GM23338 (cell line): ENCODE data around the gene IFITM1. TPM values are rescaled to one million over a fixed set of nuclear protein-coding genes. Genes with fewer than 3 reads are reported as not detected.

Experiments used
- ATAC-seq: fragments of 200-7000 bp; cut with Tn5 transposase; 3 replicates; pipeline ENCODE4 v1.9.1; 2020
- DNase-seq: peaks from one replicate; pipeline ENCODE4 v3.0.0-alpha.2; 2015; ENCODE audit warnings: low spot score
- H2AFZ ChIP-seq: fragments of 200-600 bp; sonication (generic); 2 replicates; pipeline ENCODE4 v1.8.0; 2016; ENCODE audit warnings: antibody characterized with exemption, mild to moderate bottlenecking, moderate library complexity
- H3F3A ChIP-seq: fragments of 200-600 bp; sonication (generic); replicated peaks from 2 replicates; pipeline ENCODE4 v1.8.0; 2017; ENCODE audit warnings: antibody characterized with exemption, mixed run types, low read depth
- H3K27ac ChIP-seq: fragments of 200-600 bp; sonication (generic); 2 replicates; pipeline ENCODE4 v1.6.1; 2016; ENCODE audit warnings: low read depth
- H3K27me3 ChIP-seq: fragments of 200-600 bp; sonication (generic); 2 replicates; pipeline ENCODE4 v1.8.0; 2016; ENCODE audit warnings: mild to moderate bottlenecking, mixed run types, moderate library complexity; ENCODE audit not compliant: insufficient read depth
- H3K36me3 ChIP-seq: fragments of 200-600 bp; sonication (generic); 2 replicates; pipeline ENCODE4 v1.8.0; 2016; ENCODE audit warnings: mild to moderate bottlenecking; ENCODE audit not compliant: insufficient read depth
- H3K4me1 ChIP-seq: fragments of 200-600 bp; sonication (generic); 2 replicates; pipeline ENCODE4 v1.8.0; 2016; ENCODE audit warnings: mild to moderate bottlenecking, moderate library complexity; ENCODE audit not compliant: insufficient read depth
- H3K4me2 ChIP-seq: fragments of 200-600 bp; sonication (generic); 2 replicates; pipeline ENCODE4 v1.7.1; 2017; ENCODE audit warnings: mixed run types
- H3K4me3 ChIP-seq: fragments of 200-600 bp; sonication (generic); 2 replicates; pipeline ENCODE4 v1.6.1; 2016; ENCODE audit warnings: mixed run types
- H3K79me2 ChIP-seq: fragments of 200-600 bp; sonication (generic); replicated peaks from 2 replicates; pipeline ENCODE4 v1.8.0; 2017; ENCODE audit warnings: mild to moderate bottlenecking; ENCODE audit not compliant: insufficient read depth
- H3K9me2 ChIP-seq: fragments of 200-600 bp; sonication (generic); 2 replicates; pipeline ENCODE4 v1.8.0; 2017; ENCODE audit not compliant: insufficient read depth
- H4K20me1 ChIP-seq: fragments of 200-600 bp; sonication (generic); replicated peaks from 2 replicates; pipeline ENCODE4 v1.8.0; 2017; ENCODE audit warnings: mild to moderate bottlenecking; ENCODE audit not compliant: insufficient read depth
- H3K27ac Mint-ChIP-seq: 2 replicates; pipeline ENCODE4 v1.8.0; 2020; ENCODE audit warnings: inconsistent platforms, mild to moderate bottlenecking, moderate library complexity, mixed read lengths
- H3K27me3 Mint-ChIP-seq: 3 replicates; pipeline ENCODE4 v1.8.0; 2022; ENCODE audit warnings: low read depth, mild to moderate bottlenecking, moderate library complexity, mixed read lengths, inconsistent platforms; ENCODE audit not compliant: insufficient read depth, poor library complexity
- H3K36me3 Mint-ChIP-seq: 3 replicates; pipeline ENCODE4 v1.8.0; 2021; ENCODE audit warnings: low read depth, mild to moderate bottlenecking, inconsistent platforms, moderate library complexity, mixed read lengths
- H3K4me1 Mint-ChIP-seq: 3 replicates; pipeline ENCODE4 v1.8.0; 2020; ENCODE audit warnings: mild to moderate bottlenecking, inconsistent platforms, mixed read lengths
- H3K4me3 Mint-ChIP-seq: 3 replicates; pipeline ENCODE4 v1.8.0; 2021; ENCODE audit warnings: moderate library complexity, mild to moderate bottlenecking, inconsistent platforms, mixed read lengths
- H3K9me3 Mint-ChIP-seq: 3 replicates; pipeline ENCODE4 v1.8.0; 2020; ENCODE audit warnings: moderate library complexity, mild to moderate bottlenecking, inconsistent platforms, mixed read lengths
- ETS1 ChIP-seq: IDR thresholded peaks from 2 replicates; pipeline ENCODE4 v1.6.1; 2016; ENCODE audit warnings: antibody characterized with exemption
- EZH2 ChIP-seq: fragments of 200-600 bp; sonication (generic); IDR thresholded peaks from one replicate; pipeline ENCODE4 v1.8.0; 2017; ENCODE audit warnings: antibody characterized with exemption, mild to moderate bottlenecking, low read depth; ENCODE audit not compliant: unreplicated experiment
- EZH2phosphoT487 ChIP-seq: fragments of 200-600 bp; sonication (generic); IDR thresholded peaks from one replicate; pipeline ENCODE4 v1.8.1; 2018; ENCODE audit warnings: antibody characterized with exemption; ENCODE audit not compliant: unreplicated experiment
- NANOG ChIP-seq: IDR thresholded peaks from 2 replicates; pipeline ENCODE4 v1.6.1; 2016; ENCODE audit warnings: antibody characterized with exemption, borderline replicate concordance
- ZNF114 ChIP-seq: fragments of 250-450 bp; sonication (Bioruptor Pico); IDR thresholded peaks from 2 replicates; pipeline ENCODE4 v1.5.0; 2020; ENCODE audit warnings: mild to moderate bottlenecking, moderate library complexity
- ZNF331 ChIP-seq: fragments of 250-450 bp; sonication (Bioruptor Pico); IDR thresholded peaks from 2 replicates; pipeline ENCODE4 v1.5.0; 2020; ENCODE audit warnings: low read depth, mild to moderate bottlenecking, moderate library complexity
- ZNF462 ChIP-seq: fragments of 250-450 bp; sonication (Bioruptor Pico); IDR thresholded peaks from 2 replicates; pipeline ENCODE4 v1.5.0; 2020; ENCODE audit warnings: mild to moderate bottlenecking, moderate library complexity
- polyA plus RNA-seq: library from polyadenylated mRNA; unstranded; fragments of >200 nt; fragmentation: Nextera tagmentation; extraction: Ambion mirVana; gene quantifications from 2 replicates; pipeline ENCODE4 v1.2.1, GENCODE V29; 2016
- total RNA-seq: library from RNA; depleted of rRNA; stranded (reverse); fragments of >200 nt; shearing (Covaris generic); gene quantifications from 2 replicates; pipeline ENCODE4 v1.2.3, GENCODE V29; 2014

Gene IFITM1
- total and polyA plus RNA-seq, 2 experiments from 2014 or later = 396 to 1,194 TPM

- peak within 1 kb of the TSS; percentile 81 for H3K4me2 ChIP-seq
- H4K20me1 ChIP-seq = no peaks in the 10 kb centered on the region
- H3K4me3 Mint-ChIP-seq = peak within 1 kb of the TSS; percentile 75
- peaks cover 27% of the 10 kb centered on the region for H3K27me3 Mint-ChIP-seq
- no peak within 1 kb of the TSS for H3K27ac Mint-ChIP-seq
- H3K36me3 ChIP-seq = no peaks in the 10 kb centered on the region
- no peak within 1 kb of the TSS for H3K27ac ChIP-seq
- no peaks in the 10 kb centered on the region for H3K9me2 ChIP-seq
- peaks cover 2% of the 10 kb centered on the region; the same call in 1 of the 3 replicates for H3K9me3 Mint-ChIP-seq
- DNase-seq (no peak), ATAC-seq (peak; percentile 18)
- TF ChIP-seq EZH2phosphoT487 (peak; percentile 42), ZNF114 (CRISPR knock-in tag) (no peak), EZH2 (peak; percentile 79)
- peaks cover 11% of the 10 kb centered on the region; the same call in 2 of the 3 replicates for H3K36me3 Mint-ChIP-seq
- H3K4me3 ChIP-seq = peak within 1 kb of the TSS; percentile 62
- peak within 1 kb of the TSS; percentile 85; the same call in 1 of the 2 replicates for H2AFZ ChIP-seq
- H3K27me3 ChIP-seq = peaks cover 26% of the 10 kb centered on the region
- no peaks in the 10 kb centered on the region; the same call in 1 of the 2 replicates for H3K4me1 ChIP-seq
- peaks cover 28% of the 10 kb centered on the region for H3K4me1 Mint-ChIP-seq
- H3K79me2 ChIP-seq = no peaks in the 10 kb centered on the region
- H3F3A ChIP-seq = peaks cover 6% of the 10 kb centered on the region; the same call in 1 of the 2 replicates
Measured at GRCh38 chr11:288478-289397, 25.1 kb upstream of the IFITM1 start, which contains the start of gene PGGHG. Gene PGGHG (plus strand): TSS chr11:289126. CDS start chr11:289817, 691 bp downstream.

- H3K4me1 ChIP-seq = no peaks in the 10 kb centered on the region; the same call in 1 of the 2 replicates
- DNase-seq = no peak
- peaks cover 26% of the 10 kb centered on the region for H3K27me3 ChIP-seq
- peaks cover 2% of the 10 kb centered on the region; the same call in 1 of the 3 replicates for H3K9me3 Mint-ChIP-seq
- H3K4me3 Mint-ChIP-seq = peak overlapping the region; percentile 71
- no peaks in the 10 kb centered on the region for H3K36me3 ChIP-seq
- peak overlapping the region; percentile 76 for H3K4me2 ChIP-seq
- no peaks in the 10 kb centered on the region for H4K20me1 ChIP-seq
- peak overlapping the region; percentile 44; the same call in 1 of the 2 replicates for H3K4me3 ChIP-seq
- H2AFZ ChIP-seq = no peak overlapping the region
- no peak for ATAC-seq
- TF ChIP-seq ZNF331 (CRISPR knock-in tag) (no peak), EZH2phosphoT487 (no peak), NANOG (no peak), ETS1 (no peak), ZNF462 (CRISPR knock-in tag) (no peak)
- peaks cover 11% of the 10 kb centered on the region; the same call in 2 of the 3 replicates for H3K36me3 Mint-ChIP-seq
- no peak overlapping the region for H3K27ac ChIP-seq
- no peak overlapping the region for H3K27ac Mint-ChIP-seq
- peaks cover 26% of the 10 kb centered on the region for H3K4me1 Mint-ChIP-seq
- no peaks in the 10 kb centered on the region for H3K79me2 ChIP-seq
- H3F3A ChIP-seq = peaks cover 6% of the 10 kb centered on the region; the same call in 1 of the 2 replicates
- H3K27me3 Mint-ChIP-seq = peaks cover 25% of the 10 kb centered on the region
- H3K9me2 ChIP-seq = no peaks in the 10 kb centered on the region
Measured at GRCh38 chr11:289398-289711, 24.5 kb upstream of the IFITM1 start.
